Hindlimb muscle (tissue), 1 donor: ENCODE results near the gene IQUB. TPM values are rescaled to one million over a fixed set of nuclear protein-coding genes. Genes with fewer than 3 reads are reported as not detected.
"Not testable (repeated sequence)": the region's sequence is repeated elsewhere in the genome, so short reads cannot be mapped to it uniquely, and the experiment has no call there.

Experiments
- DNase-seq: peaks from one replicate; pipeline ENCODE4 v3.0.0-alpha.2; 2013
- polyA plus RNA-seq: library from polyadenylated mRNA; unstranded; fragments of 120-200 nt; gene quantifications from one replicate; pipeline ENCODE4 v1.2.1, GENCODE V29; 2013; ENCODE audit not compliant: insufficient read length

Gene IQUB
- polyA plus RNA-seq, 1 donor: 0.37 TPM

DNA sequence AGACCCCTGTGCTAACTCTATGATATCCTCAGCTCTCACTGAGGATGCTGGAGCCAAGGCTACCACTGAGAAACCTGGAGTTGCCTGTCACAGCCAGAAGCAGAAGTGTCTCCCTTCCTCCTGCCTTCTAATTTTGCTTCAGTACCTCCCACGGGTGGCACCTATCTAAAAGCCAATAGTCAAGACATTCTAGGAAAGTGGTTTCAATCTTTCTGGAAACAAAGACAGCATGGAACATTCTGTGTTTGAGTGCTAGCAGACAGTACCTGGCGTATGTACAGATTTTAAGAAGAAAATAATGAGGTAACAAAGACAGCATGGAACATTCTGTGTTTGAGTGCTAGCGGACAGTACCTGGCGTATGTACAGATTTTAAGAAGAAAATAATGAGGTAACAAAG is 126.4 kb downstream of the IQUB start:
- not testable (repeated sequence) for DNase-seq

Other genes with a start within 250 kb of the IQUB start
- 109 TPM for gene NDUFA5, start 23.2 kb upstream of the IQUB start, polyA plus RNA-seq
- 7.3 TPM for gene ASB15, start 67.2 kb upstream of the IQUB start, polyA plus RNA-seq
- 138 TPM for gene LMOD2, start 121.3 kb upstream of the IQUB start, polyA plus RNA-seq
- gene WASL, start 214.4 kb upstream of the IQUB start, polyA plus RNA-seq: 31.0 TPM